ENCODE results near the gene IGLL5. TPM values are rescaled to one million over a fixed set of nuclear protein-coding genes. Genes with fewer than 3 reads are reported as not detected.

Gene IGLL5
- total RNA-seq (1 to 10 TPM in 2 of 9 donors, under 1 TPM in 1, not detected in 6; 0.43 to 2.2 (median 1.4) TPM), polyA plus RNA-seq (10 to 100 TPM in 1 of 3 donors, 1 to 10 TPM in 2; 1.4 to 24.7 (median 3.1) TPM)
- long read RNA-seq, donor 1: 0 reads
- long read RNA-seq, donor 2: 0 reads
- long read RNA-seq, donor 3: 0 reads
- long read RNA-seq, donor 4: 0 reads
- long read RNA-seq, donor 5, partial matches to known transcripts: 0 of 1 reads
- long read RNA-seq, donor 5, other reads (novel, unspliced or antisense): 0 of 1 reads
- long read RNA-seq, donor 6, partial matches to known transcripts: 0 of 4 reads
- long read RNA-seq, donor 6, other reads (novel, unspliced or antisense): 4 of 4 reads
- long read RNA-seq, donor 7: 0 reads
- long read RNA-seq, donor 8: 0 reads
- long read RNA-seq, donor 9, partial matches to known transcripts: 0 of 1 reads
- long read RNA-seq, donor 9, other reads (novel, unspliced or antisense): 0 of 1 reads
- long read RNA-seq, donor 10: 0 reads

GRCh38 chr22:22887621-22888503 is at the start of gene IGLL5:
TSS of gene IGLL5 (plus strand) at chr22:22887816. CDS start at chr22:22888054, 238 bp downstream.
- 67 to 85% (median 84%) methylated on average over 6 to 15 of the region's 15 CpGs for WGBS, 4 donors

DNA sequence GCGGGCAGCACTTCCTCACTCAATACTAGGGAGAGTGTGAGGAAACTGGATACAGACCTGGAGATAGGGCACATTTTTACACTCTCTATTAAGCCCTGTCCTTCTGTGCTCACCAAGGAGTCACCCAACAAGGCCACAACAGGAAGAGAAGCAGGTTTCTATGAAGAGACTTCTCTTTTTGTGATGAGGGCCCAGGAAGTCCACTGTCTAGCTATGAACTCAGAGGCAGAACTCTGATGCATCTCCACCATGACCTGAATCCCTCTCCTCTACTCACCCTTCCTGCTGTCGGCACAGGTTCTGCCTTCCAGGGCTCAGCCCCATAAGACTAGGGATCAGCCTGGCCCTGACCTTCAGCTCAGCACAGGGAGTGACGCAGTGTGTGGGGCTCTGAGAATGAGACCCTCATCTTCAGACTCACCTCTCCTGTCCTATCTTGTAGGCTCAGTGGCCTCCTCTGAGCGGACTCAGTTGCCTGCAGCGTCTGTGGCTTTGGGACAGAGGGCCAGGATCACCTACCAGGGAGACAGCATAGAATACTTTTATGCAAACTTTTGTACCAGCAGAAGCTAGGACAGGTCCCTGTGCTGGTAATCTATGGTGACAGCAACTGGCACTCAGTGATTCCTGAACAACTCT is 49.3 kb upstream of the IGLL5 start:
- no peak for DNase-seq
- H3K27ac ChIP-seq: no peak overlapping the region
- TF ChIP-seq CTCF (IDR thresholded peaks at IDR 0.05) (no peak), POLR2A (IDR thresholded peaks at IDR 0.05) (no peak)
- H3K9me3 ChIP-seq (replicated peaks in 1 of 3): no peaks in the 10 kb centered on the region
- intact Hi-C loops (cut with DNase I): no loop called here
- 82 to 90% (median 87%) methylated on average over 4 to 5 of the region's 5 CpGs for WGBS, 4 donors
- no peaks in the 10 kb centered on the region for H3K36me3 ChIP-seq (replicated peaks in 1 of 2)
- H3K27me3 ChIP-seq: no peaks in the 10 kb centered on the region
- no peaks in the 10 kb centered on the region for H3K4me1 ChIP-seq (replicated peaks in 1 of 2)
- H3K4me3 ChIP-seq: no peak overlapping the region

More at GRCh38 chr22:22887621-22888503, at the start of gene IGLL5:
- no peak within 1 kb of the TSS for H3K4me3 ChIP-seq
- no peaks in the 10 kb centered on the region for H3K27me3 ChIP-seq
- peak in 1 of 7 donors; percentile 35 for DNase-seq
- H3K36me3 ChIP-seq (replicated peaks in 1 of 2): no peaks in the 10 kb centered on the region
- H3K9me3 ChIP-seq (replicated peaks in 1 of 3): no peaks in the 10 kb centered on the region
- intact Hi-C loops (cut with DNase I): loop anchor here in 1 of 2 donors (10.0 kb wide), 1 partner anchor 113 kb away; no protein-coding TSS in a partner anchor
- no peaks in the 10 kb centered on the region for H3K4me1 ChIP-seq (replicated peaks in 1 of 2)
- no peak within 1 kb of the TSS for H3K27ac ChIP-seq
- TF ChIP-seq CTCF (IDR thresholded peaks at IDR 0.05) (no peak), POLR2A (IDR thresholded peaks at IDR 0.05) (no peak)

DNA sequence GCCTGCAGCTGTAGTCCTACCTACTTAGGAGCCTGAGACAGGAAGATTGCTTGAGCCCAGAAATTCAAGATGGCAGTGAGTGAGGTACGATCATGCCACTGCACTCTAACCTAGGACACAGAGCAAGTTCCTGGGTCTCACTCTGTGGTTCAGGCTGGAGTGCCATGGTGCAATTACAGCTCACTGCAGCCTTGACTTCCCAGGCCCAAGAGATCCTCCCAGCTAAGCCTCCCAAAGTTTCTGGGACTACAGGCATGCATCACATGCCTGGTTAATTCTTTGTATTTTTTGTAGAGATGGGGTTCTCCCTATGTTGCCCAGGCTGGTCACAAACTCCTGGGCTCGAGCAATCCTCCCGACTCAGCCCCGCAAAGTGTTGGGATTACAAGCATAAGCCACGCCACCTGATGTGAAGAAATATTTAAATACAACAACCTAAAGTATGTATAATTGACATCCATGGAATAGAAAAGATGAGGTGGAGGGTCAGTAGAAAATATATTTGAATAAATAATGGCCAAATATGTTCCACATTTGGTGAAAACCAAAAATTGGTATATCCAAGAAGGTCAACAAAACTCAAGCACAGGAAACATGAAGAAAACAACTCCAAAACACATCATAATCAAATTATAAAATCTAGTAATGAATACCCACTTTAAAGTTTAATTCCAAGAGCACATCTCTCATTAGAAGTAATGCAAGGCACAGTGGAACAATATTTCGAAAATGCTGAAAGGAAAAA is 47.9 kb upstream of the IGLL5 start:
- no peak for DNase-seq
- no peaks in the 10 kb centered on the region for H3K36me3 ChIP-seq (replicated peaks in 1 of 2)
- TF ChIP-seq CTCF (IDR thresholded peaks at IDR 0.05) (no peak), POLR2A (IDR thresholded peaks at IDR 0.05) (no peak)
- intact Hi-C loops (cut with DNase I): no loop called here
- WGBS, 4 donors: 68 to 79% (median 70%) methylated on average over 6 of the region's 6 CpGs
- H3K27ac ChIP-seq: no peak overlapping the region
- no peaks in the 10 kb centered on the region for H3K27me3 ChIP-seq
- H3K4me3 ChIP-seq: no peak overlapping the region
- no peaks in the 10 kb centered on the region for H3K4me1 ChIP-seq (replicated peaks in 1 of 2)
- no peaks in the 10 kb centered on the region for H3K9me3 ChIP-seq (replicated peaks in 1 of 3)
